Small intestine (tissue), 7 donors: ENCODE data around the gene CECR2. TPM values are rescaled to one million over a fixed set of nuclear protein-coding genes. Genes with fewer than 3 reads are reported as not detected.

Source experiments
- DNase-seq, 2 donors: peaks; one replicate each; pipeline versions ENCODE4 v3.0.0 to v3.0.0-alpha.2; 2013
- FAIRE-seq: peaks from 2 replicates; lab custom pipeline; 2012; peaks lifted over from hg19 to GRCh38; lab: Jason Lieb, UNC
- H3K27ac ChIP-seq, 3 donors: one replicate each; pipeline ENCODE4 v1.5.1; 2013; ENCODE audit warnings: low read length in 2 of 3, mild to moderate bottlenecking in 2 of 3, control low read depth in 1 of 3, inconsistent platforms in 1 of 3, low read depth in 1 of 3, moderate library complexity in 1 of 3
- H3K27me3 ChIP-seq, 3 donors: one replicate each; pipeline ENCODE4 v1.6.1; 2013; ENCODE audit warnings: low read length in 3 of 3, inconsistent platforms in 1 of 3; ENCODE audit not compliant: control insufficient read depth in 3 of 3, insufficient read depth in 3 of 3
- H3K36me3 ChIP-seq, 3 donors: one replicate each; pipeline ENCODE4 v1.6.1; 2013; ENCODE audit warnings: low read length in 3 of 3, inconsistent platforms in 1 of 3, low read depth in 1 of 3, mild to moderate bottlenecking in 1 of 3, moderate library complexity in 1 of 3; ENCODE audit not compliant: control insufficient read depth in 3 of 3, insufficient read depth in 2 of 3
- H3K4me1 ChIP-seq, 3 donors: one replicate each; pipeline ENCODE4 v1.6.1; 2013; ENCODE audit warnings: low read length in 2 of 3, inconsistent platforms in 1 of 3, low read depth in 1 of 3, mild to moderate bottlenecking in 1 of 3, moderate library complexity in 1 of 3; ENCODE audit not compliant: control insufficient read depth in 3 of 3, insufficient read depth in 2 of 3
- H3K4me3 ChIP-seq, 3 donors: one replicate each; pipeline ENCODE4 v1.5.1; 2013; ENCODE audit warnings: low read length in 3 of 3, control low read depth in 1 of 3, inconsistent platforms in 1 of 3, low read depth in 1 of 3, mild to moderate bottlenecking in 1 of 3, moderate library complexity in 1 of 3
- H3K9me3 ChIP-seq, 2 donors: one replicate each; pipeline ENCODE4 v1.6.1; 2013; ENCODE audit warnings: low read depth in 1 of 2, low read length in 1 of 2; ENCODE audit not compliant: control insufficient read depth in 2 of 2, insufficient read depth in 1 of 2
- WGBS, 3 donors: extraction: QIAGEN DNeasy Blood & Tissue Kit; methylation state at CpG; one replicate each; pipeline ENCODE4 v1.1.7; 2013; 5-methylcytosine and 5-hydroxymethylcytosine counted together
- polyA plus RNA-seq, 4 donors: library from polyadenylated mRNA; stranded (reverse) in 3 of 4; unstranded in 1 of 4; fragments of 200-250 nt in 3 of 4; fragments of 120-200 nt in 1 of 4; gene quantifications; one replicate each; pipeline versions ENCODE4 v1.2.1 to v1.2.3, GENCODE V29; 2013
- donor health status: healthy with polysubstance abuse.
- donor health status: control.
- donor health status: control.
- donor health status: Bipolar disorder and iron deficiency.
- donor health status: healthy.

The CECR2 gene
- polyA plus RNA-seq, 4 donors = under 0.01 to 0.84 (median 0.34) TPM

GRCh38 chr22:17580441-17581031 is 211.3 kb downstream of the CECR2 start:
- WGBS, 3 donors = 44 to 64% (median 56%) methylated on average over 14 to 15 of the region's 15 CpGs
- FAIRE-seq = no peak
- no peaks in the 10 kb centered on the region for H3K4me1 ChIP-seq
- H3K9me3 ChIP-seq = no peaks in the 10 kb centered on the region
- no peak overlapping the region for H3K27ac ChIP-seq
- H3K36me3 ChIP-seq = no peaks in the 10 kb centered on the region
- no peak overlapping the region for H3K4me3 ChIP-seq
- no peak for DNase-seq
- no peaks in the 10 kb centered on the region for H3K27me3 ChIP-seq

- no peaks in the 10 kb centered on the region for H3K4me1 ChIP-seq
- no peaks in the 10 kb centered on the region for H3K36me3 ChIP-seq
- H3K4me3 ChIP-seq = no peak overlapping the region
- H3K9me3 ChIP-seq = no peaks in the 10 kb centered on the region
- DNase-seq (no peak), FAIRE-seq (no peak)
- WGBS, 3 donors = 76 to 87% (median 84%) methylated on average over 21 of the region's 21 CpGs
- H3K27me3 ChIP-seq = no peaks in the 10 kb centered on the region
- no peak overlapping the region for H3K27ac ChIP-seq
These were observed 211.8 kb downstream of the CECR2 start for GRCh38 chr22:17581056-17581455.

GRCh38 chr22:17581631-17582030 is 212.4 kb downstream of the CECR2 start:
- Histone ChIP-seq H3K4me3 (no peak overlapping the region), H3K27me3 (no peaks in the 10 kb centered on the region), H3K9me3 (no peaks in the 10 kb centered on the region), H3K36me3 (no peaks in the 10 kb centered on the region), H3K27ac (no peak overlapping the region), H3K4me1 (no peaks in the 10 kb centered on the region)
- DNase-seq (no peak), FAIRE-seq (no peak)
- 78 to 88% (median 79%) methylated on average over 17 of the region's 17 CpGs for WGBS, 3 donors

- 85 to 91% (median 90%) methylated on average over 10 of the region's 10 CpGs for WGBS, 3 donors
- H3K4me3 ChIP-seq = no peak overlapping the region
- no peaks in the 10 kb centered on the region for H3K36me3 ChIP-seq
- H3K27ac ChIP-seq = no peak overlapping the region
- H3K4me1 ChIP-seq = no peaks in the 10 kb centered on the region
- H3K9me3 ChIP-seq = no peaks in the 10 kb centered on the region
- no peak for FAIRE-seq
- no peak for DNase-seq
- H3K27me3 ChIP-seq = no peaks in the 10 kb centered on the region
These were observed 213.9 kb downstream of the CECR2 start for GRCh38 chr22:17583151-17583550.

- H3K4me1 ChIP-seq = no peaks in the 10 kb centered on the region
- no peak for FAIRE-seq
- no peak for DNase-seq
- no peaks in the 10 kb centered on the region for H3K27me3 ChIP-seq
- H3K4me3 ChIP-seq = no peak overlapping the region
- no peak overlapping the region for H3K27ac ChIP-seq
- peaks cover 6 to 8% (median 7%) of the 10 kb centered on the region in 3 donors for H3K36me3 ChIP-seq
- 85 to 89% (median 89%) methylated on average over 14 of the region's 14 CpGs for WGBS, 3 donors
- no peaks in the 10 kb centered on the region for H3K9me3 ChIP-seq
These were observed 217.7 kb downstream of the CECR2 start for GRCh38 chr22:17586831-17587440.

- Histone ChIP-seq H3K27ac (no peak overlapping the region), H3K4me3 (no peak overlapping the region), H3K9me3 (no peaks in the 10 kb centered on the region), H3K27me3 (no peaks in the 10 kb centered on the region), H3K4me1 (no peaks in the 10 kb centered on the region), H3K36me3 (peaks cover 7 to 15% (median 9%) of the 10 kb centered on the region in 3 donors)
- FAIRE-seq = no peak
- WGBS, 3 donors = 88 to 94% (median 88%) methylated on average over 12 to 14 of the region's 14 CpGs
- no peak for DNase-seq
These were observed 218.4 kb downstream of the CECR2 start for GRCh38 chr22:17587629-17588028.

GRCh38 chr22:17588606-17589005 is 219.3 kb downstream of the CECR2 start:
- FAIRE-seq = no peak
- Histone ChIP-seq H3K4me1 (no peaks in the 10 kb centered on the region), H3K27me3 (no peaks in the 10 kb centered on the region), H3K9me3 (no peaks in the 10 kb centered on the region), H3K36me3 (peaks cover 7 to 21% (median 14%) of the 10 kb centered on the region in 3 donors), H3K4me3 (no peak overlapping the region), H3K27ac (no peak overlapping the region)
- 92 to 95% (median 94%) methylated on average over 11 of the region's 11 CpGs for WGBS, 3 donors
- no peak for DNase-seq

- WGBS, 3 donors = 89 to 93% (median 93%) methylated on average over 10 of the region's 10 CpGs
- no peaks in the 10 kb centered on the region for H3K4me1 ChIP-seq
- no peak for FAIRE-seq
- H3K36me3 ChIP-seq = peaks cover 7 to 29% (median 22%) of the 10 kb centered on the region in 3 donors
- no peak overlapping the region for H3K27ac ChIP-seq
- no peaks in the 10 kb centered on the region for H3K9me3 ChIP-seq
- H3K27me3 ChIP-seq = no peaks in the 10 kb centered on the region
- no peak overlapping the region for H3K4me3 ChIP-seq
- DNase-seq = no peak
These were observed 220.6 kb downstream of the CECR2 start for GRCh38 chr22:17589810-17590375.
